Measurements from ENCODE around the gene PDZRN4.

The PDZRN4 gene

GRCh38 chr12:41361738-41362137 lies 173.6 kb downstream of the PDZRN4 start:
- Histone ChIP-seq H3K27me3 (ENCODE audit: insufficient read depth, low read length, poor library complexity, severe bottlenecking) (no peaks in the 10 kb centered on the region), H2AFZ (ENCODE audit: low read length) (no peak overlapping the region), H3F3A (ENCODE audit: low read depth) (no peaks in the 10 kb centered on the region), H3K9me2 (replicated peaks; ENCODE audit: low read depth, low read length) (no peaks in the 10 kb centered on the region), H3K36me3 (ENCODE audit: insufficient read depth, low read length) (no peaks in the 10 kb centered on the region), H3K9me3 (ENCODE audit: insufficient read depth, low read depth, low read length) (no peaks in the 10 kb centered on the region), H3K4me2 (ENCODE audit: low read depth, low read length, poor library complexity, severe bottlenecking) (no peak overlapping the region), H3K4me1 (ENCODE audit: insufficient read depth, low read length, poor library complexity, severe bottlenecking) (no peaks in the 10 kb centered on the region), H3K4me3 (ENCODE audit: low read length, poor library complexity, severe bottlenecking) (no peak overlapping the region), H4K20me1 (ENCODE audit: insufficient read depth, low read length, poor library complexity, severe bottlenecking) (no peaks in the 10 kb centered on the region), H3K79me2 (ENCODE audit: insufficient read depth, low read length) (no peaks in the 10 kb centered on the region), H3K9ac (ENCODE audit: low read depth, low read length, poor library complexity, severe bottlenecking) (no peak overlapping the region)
- no peak for TF ChIP-seq EZH2phosphoT487 (IDR thresholded peaks at IDR 0.05; ENCODE audit: borderline replicate concordance)
- TF ChIP-seq, protein P1, sequence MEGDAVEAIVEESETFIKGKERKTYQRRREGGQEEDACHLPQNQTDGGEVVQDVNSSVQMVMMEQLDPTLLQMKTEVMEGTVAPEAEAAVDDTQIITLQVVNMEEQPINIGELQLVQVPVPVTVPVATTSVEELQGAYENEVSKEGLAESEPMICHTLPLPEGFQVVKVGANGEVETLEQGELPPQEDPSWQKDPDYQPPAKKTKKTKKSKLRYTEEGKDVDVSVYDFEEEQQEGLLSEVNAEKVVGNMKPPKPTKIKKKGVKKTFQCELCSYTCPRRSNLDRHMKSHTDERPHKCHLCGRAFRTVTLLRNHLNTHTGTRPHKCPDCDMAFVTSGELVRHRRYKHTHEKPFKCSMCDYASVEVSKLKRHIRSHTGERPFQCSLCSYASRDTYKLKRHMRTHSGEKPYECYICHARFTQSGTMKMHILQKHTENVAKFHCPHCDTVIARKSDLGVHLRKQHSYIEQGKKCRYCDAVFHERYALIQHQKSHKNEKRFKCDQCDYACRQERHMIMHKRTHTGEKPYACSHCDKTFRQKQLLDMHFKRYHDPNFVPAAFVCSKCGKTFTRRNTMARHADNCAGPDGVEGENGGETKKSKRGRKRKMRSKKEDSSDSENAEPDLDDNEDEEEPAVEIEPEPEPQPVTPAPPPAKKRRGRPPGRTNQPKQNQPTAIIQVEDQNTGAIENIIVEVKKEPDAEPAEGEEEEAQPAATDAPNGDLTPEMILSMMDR (conservative IDR thresholded peaks at IDR 0.05; ENCODE audit: low read length), result no peak

DNA sequence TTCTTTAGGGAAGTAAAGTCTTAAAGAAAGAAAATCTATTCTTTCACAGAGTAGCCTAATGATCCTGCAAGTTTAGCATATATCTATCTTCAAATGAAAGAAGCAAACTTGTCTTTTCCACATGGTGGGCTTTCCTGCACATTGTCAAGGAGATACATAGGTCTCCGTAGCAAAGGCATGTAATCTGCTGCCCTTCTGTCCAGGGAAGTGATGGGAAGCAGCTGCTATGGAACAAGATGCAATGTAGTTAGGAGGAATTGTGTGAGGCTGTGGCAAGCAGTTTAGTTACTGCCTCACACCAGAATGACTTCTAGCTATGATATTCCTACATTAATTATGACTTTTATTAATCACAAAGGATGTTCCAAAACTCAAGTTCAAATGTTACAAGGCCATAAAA lies 174.4 kb downstream of the PDZRN4 start:
- Histone ChIP-seq H2AFZ (ENCODE audit: low read length) (no peak overlapping the region), H3K9me3 (ENCODE audit: insufficient read depth, low read depth, low read length) (no peaks in the 10 kb centered on the region), H3K4me3 (ENCODE audit: low read length, poor library complexity, severe bottlenecking) (no peak overlapping the region), H3K9ac (ENCODE audit: low read depth, low read length, poor library complexity, severe bottlenecking) (no peak overlapping the region), H3K27me3 (ENCODE audit: insufficient read depth, low read length, poor library complexity, severe bottlenecking) (no peaks in the 10 kb centered on the region), H3K9me2 (replicated peaks; ENCODE audit: low read depth, low read length) (no peaks in the 10 kb centered on the region), H3K4me1 (ENCODE audit: insufficient read depth, low read length, poor library complexity, severe bottlenecking) (no peaks in the 10 kb centered on the region), H3K36me3 (ENCODE audit: insufficient read depth, low read length) (no peaks in the 10 kb centered on the region), H3K4me2 (ENCODE audit: low read depth, low read length, poor library complexity, severe bottlenecking) (no peak overlapping the region), H4K20me1 (ENCODE audit: insufficient read depth, low read length, poor library complexity, severe bottlenecking) (no peaks in the 10 kb centered on the region), H3F3A (ENCODE audit: low read depth) (no peaks in the 10 kb centered on the region), H3K79me2 (ENCODE audit: insufficient read depth, low read length) (no peaks in the 10 kb centered on the region)
- TF ChIP-seq, protein P1 (conservative IDR thresholded peaks at IDR 0.05; ENCODE audit: low read length), result no peak
- TF ChIP-seq EZH2phosphoT487 (IDR thresholded peaks at IDR 0.05; ENCODE audit: borderline replicate concordance), result no peak

DNA sequence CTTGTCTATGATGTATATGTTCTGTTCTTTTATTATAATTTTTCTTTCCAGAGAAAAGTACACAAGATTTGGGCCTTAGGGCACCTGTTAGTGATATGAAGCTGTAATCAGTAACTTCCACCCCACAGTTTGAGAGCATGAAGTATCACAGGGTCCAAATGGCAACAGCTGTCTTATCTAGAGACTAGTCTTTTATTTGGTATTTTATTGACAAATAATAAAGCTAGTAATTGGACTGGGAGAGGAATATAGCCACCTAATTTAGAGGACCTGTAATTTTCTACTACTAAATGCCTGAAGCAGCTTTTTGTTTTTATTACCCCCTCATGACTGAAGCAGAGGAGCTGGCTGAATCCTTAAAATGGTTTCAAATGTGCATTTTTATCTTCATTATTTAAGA lies 174.8 kb downstream of the PDZRN4 start:
- Histone ChIP-seq H3K4me2 (ENCODE audit: low read depth, low read length, poor library complexity, severe bottlenecking) (no peak overlapping the region), H3F3A (ENCODE audit: low read depth) (no peaks in the 10 kb centered on the region), H2AFZ (ENCODE audit: low read length) (no peak overlapping the region), H3K9me2 (replicated peaks; ENCODE audit: low read depth, low read length) (no peaks in the 10 kb centered on the region), H3K9ac (ENCODE audit: low read depth, low read length, poor library complexity, severe bottlenecking) (no peak overlapping the region), H3K9me3 (ENCODE audit: insufficient read depth, low read depth, low read length) (no peaks in the 10 kb centered on the region), H3K27me3 (ENCODE audit: insufficient read depth, low read length, poor library complexity, severe bottlenecking) (no peaks in the 10 kb centered on the region), H3K79me2 (ENCODE audit: insufficient read depth, low read length) (no peaks in the 10 kb centered on the region), H3K4me3 (ENCODE audit: low read length, poor library complexity, severe bottlenecking) (no peak overlapping the region), H4K20me1 (ENCODE audit: insufficient read depth, low read length, poor library complexity, severe bottlenecking) (no peaks in the 10 kb centered on the region), H3K4me1 (ENCODE audit: insufficient read depth, low read length, poor library complexity, severe bottlenecking) (no peaks in the 10 kb centered on the region), H3K36me3 (ENCODE audit: insufficient read depth, low read length) (no peaks in the 10 kb centered on the region)
- TF ChIP-seq, protein P1 (conservative IDR thresholded peaks at IDR 0.05; ENCODE audit: low read length), result no peak
- no peak for TF ChIP-seq EZH2phosphoT487 (IDR thresholded peaks at IDR 0.05; ENCODE audit: borderline replicate concordance)
